ENCODE data around the gene DPP6.
A peak's percentile ranks its signal among the peaks of the same experiment; 100 is the strongest.

DPP6 gene

GRCh38 chr7:154484943-154485342 is 432.7 kb downstream of the DPP6 start:
- H3K4me3 ChIP-seq (ENCODE audit: low read depth, low read length) = no peak overlapping the region
- no peak for DNase-seq (ENCODE audit: low read depth)
- no peak for TF ChIP-seq POLR2A (IDR thresholded peaks at IDR 0.05; ENCODE audit: extremely low read depth, insufficient read length)
- no peak for TF ChIP-seq MAX (IDR thresholded peaks at IDR 0.05; ENCODE audit: low read depth, low read length)
- TF ChIP-seq MYC (IDR thresholded peaks at IDR 0.05; ENCODE audit: low read depth, low read length) = no peak
- no peak for TF ChIP-seq CTCF (IDR thresholded peaks at IDR 0.05; ENCODE audit: low read depth, low read length)

- DNase-seq (ENCODE audit: low read depth) = no peak
- no peak overlapping the region for H3K4me3 ChIP-seq (ENCODE audit: low read depth, low read length)
- TF ChIP-seq MAX (IDR thresholded peaks at IDR 0.05; ENCODE audit: low read depth, low read length) = no peak
- TF ChIP-seq CTCF (IDR thresholded peaks at IDR 0.05; ENCODE audit: low read depth, low read length) = no peak
Measured at GRCh38 chr7:154489897-154490296, 437.7 kb downstream of the DPP6 start.

GRCh38 chr7:154493594-154493993 is 441.4 kb downstream of the DPP6 start:
- H3K4me3 ChIP-seq (ENCODE audit: low read depth, low read length) = no peak overlapping the region
- DNase-seq (ENCODE audit: low read depth) = no peak
- TF ChIP-seq CTCF (IDR thresholded peaks at IDR 0.05; ENCODE audit: low read depth, low read length) (no peak), POLR2A (IDR thresholded peaks at IDR 0.05; ENCODE audit: extremely low read depth, insufficient read length) (no peak), MAX (IDR thresholded peaks at IDR 0.05; ENCODE audit: low read depth, low read length) (no peak), MYC (IDR thresholded peaks at IDR 0.05; ENCODE audit: low read depth, low read length) (no peak)

- no peak for DNase-seq (ENCODE audit: low read depth)
- H3K4me3 ChIP-seq (ENCODE audit: low read depth, low read length) = no peak overlapping the region
- TF ChIP-seq MAX (IDR thresholded peaks at IDR 0.05; ENCODE audit: low read depth, low read length) = no peak
- no peak for TF ChIP-seq POLR2A (IDR thresholded peaks at IDR 0.05; ENCODE audit: extremely low read depth, insufficient read length)
Measured at GRCh38 chr7:154497751-154498150, 445.6 kb downstream of the DPP6 start.

- H3K4me3 ChIP-seq (ENCODE audit: low read depth, low read length) = no peak overlapping the region
- DNase-seq (ENCODE audit: low read depth) = peak; percentile 55
- TF ChIP-seq MYC (IDR thresholded peaks at IDR 0.05; ENCODE audit: low read depth, low read length) = no peak
- peak; percentile 47 for TF ChIP-seq CTCF (IDR thresholded peaks at IDR 0.05; ENCODE audit: low read depth, low read length)
Measured at GRCh38 chr7:154503962-154504550, 451.9 kb downstream of the DPP6 start.

GRCh38 chr7:154504918-154505317 is 452.7 kb downstream of the DPP6 start:
- DNase-seq (ENCODE audit: low read depth) = no peak
- no peak overlapping the region for H3K4me3 ChIP-seq (ENCODE audit: low read depth, low read length)
- TF ChIP-seq MYC (IDR thresholded peaks at IDR 0.05; ENCODE audit: low read depth, low read length) = no peak
- TF ChIP-seq MAX (IDR thresholded peaks at IDR 0.05; ENCODE audit: low read depth, low read length) = no peak
- no peak for TF ChIP-seq POLR2A (IDR thresholded peaks at IDR 0.05; ENCODE audit: extremely low read depth, insufficient read length)
- no peak for TF ChIP-seq CTCF (IDR thresholded peaks at IDR 0.05; ENCODE audit: low read depth, low read length)
